ENCODE data around the gene PLEKHG7.
"Not testable (repeated sequence)": the region's sequence is repeated elsewhere in the genome, so short reads cannot be mapped to it uniquely, and the experiment has no call there.

PLEKHG7 gene

DNA sequence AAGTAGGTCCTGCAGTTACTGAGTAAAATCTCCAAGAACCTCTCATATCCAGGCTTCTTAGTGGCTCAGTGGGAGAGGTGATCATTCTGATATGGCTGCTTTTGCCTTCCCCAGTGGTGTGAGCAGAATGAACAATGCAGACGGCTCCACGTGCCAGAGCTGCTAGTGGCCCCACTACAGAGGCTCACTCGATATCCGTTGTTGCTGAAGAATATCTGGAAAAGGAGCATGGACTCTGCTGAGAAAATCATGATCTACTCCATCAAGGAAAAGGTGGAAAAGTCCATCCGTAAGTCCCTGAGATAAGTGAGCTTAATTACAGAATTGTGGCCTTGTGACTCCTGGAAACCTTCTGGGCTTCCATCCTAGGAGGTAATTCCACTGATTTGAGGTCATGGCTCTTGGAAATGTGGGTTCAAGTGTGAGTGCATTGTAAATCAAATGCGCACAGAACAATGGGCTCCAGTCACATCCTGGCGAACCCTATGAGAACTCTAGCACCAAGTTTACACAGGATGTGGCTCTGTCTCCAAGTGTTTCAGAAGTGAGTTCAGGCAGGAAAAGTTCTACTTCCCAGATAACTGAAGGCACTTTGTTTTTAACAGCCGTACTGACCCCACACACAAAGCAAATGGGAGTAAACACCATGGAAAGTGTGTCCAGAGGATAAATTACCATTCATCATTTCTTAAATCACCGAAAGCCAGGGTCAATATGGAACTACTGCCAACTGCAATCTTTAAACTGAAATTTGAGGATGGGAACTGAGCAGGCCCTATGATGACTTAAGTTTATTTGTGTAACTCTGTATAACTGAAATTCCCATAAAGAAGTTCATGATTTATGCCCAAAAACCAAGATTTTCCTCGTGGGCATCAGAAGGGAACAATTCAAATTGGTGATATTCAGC is 51.4 kb downstream of the PLEKHG7 start:
- no peak for DNase-seq (ENCODE audit: low spot score)

DNA sequence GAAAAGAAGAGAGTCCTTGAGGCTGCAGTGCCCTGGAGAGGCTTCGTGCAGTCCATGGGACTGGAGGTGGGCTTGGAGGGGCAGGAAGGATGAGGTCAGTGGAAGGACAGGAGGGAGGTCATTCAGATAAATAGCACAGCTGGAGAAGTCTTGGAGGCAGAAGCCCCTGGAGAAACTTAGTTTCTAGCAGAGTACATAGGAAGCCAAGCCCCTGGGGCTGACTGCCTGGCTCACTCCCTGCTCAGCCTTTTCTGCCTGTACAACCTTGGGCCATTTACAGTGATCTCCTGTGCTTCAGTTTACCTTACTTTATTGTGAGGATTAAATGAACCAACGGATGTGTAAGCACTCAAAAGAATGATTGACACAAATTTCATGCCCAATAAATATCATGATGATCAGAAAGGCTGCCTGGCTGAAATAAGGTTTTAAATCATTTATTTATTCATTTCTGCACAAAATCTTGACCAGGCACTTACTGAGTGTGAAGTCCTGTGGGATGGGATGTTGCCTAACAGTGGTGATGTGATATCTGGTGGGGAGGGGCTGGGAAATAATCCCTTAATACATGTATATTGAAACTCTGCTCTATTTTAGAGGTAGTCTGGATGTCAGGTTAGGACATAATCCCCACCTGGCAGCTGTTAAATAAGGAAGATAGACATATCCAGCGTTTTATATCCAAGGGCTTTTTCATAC is 54.3 kb downstream of the PLEKHG7 start:
- no peak for DNase-seq (ENCODE audit: low spot score)

DNA sequence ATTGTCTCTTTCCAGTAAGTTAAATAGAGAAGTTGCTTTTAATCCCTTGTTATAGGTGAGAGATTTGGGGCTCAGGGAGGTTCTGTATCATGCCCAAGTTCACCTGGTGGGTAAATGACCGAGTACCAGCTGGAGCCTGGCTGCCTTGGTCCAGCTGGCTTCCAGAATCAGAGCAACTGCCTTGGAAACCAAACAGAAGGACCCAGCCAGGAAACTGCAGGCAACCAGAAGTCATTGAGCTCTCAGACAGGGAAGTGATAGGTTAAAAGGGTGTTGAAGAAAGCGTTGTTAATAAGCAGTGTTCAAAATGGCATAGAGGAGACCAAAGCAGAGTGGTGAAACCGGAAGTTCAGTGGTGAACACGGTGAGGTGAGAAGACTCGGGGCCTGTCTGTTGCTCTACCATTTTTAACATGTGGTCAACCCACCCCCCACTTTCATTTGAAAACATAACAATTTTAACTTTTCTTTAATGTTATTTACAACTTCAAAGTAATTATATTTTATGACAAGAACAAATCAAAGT is 54.9 kb downstream of the PLEKHG7 start:
- no peak for DNase-seq (ENCODE audit: low spot score)

DNA sequence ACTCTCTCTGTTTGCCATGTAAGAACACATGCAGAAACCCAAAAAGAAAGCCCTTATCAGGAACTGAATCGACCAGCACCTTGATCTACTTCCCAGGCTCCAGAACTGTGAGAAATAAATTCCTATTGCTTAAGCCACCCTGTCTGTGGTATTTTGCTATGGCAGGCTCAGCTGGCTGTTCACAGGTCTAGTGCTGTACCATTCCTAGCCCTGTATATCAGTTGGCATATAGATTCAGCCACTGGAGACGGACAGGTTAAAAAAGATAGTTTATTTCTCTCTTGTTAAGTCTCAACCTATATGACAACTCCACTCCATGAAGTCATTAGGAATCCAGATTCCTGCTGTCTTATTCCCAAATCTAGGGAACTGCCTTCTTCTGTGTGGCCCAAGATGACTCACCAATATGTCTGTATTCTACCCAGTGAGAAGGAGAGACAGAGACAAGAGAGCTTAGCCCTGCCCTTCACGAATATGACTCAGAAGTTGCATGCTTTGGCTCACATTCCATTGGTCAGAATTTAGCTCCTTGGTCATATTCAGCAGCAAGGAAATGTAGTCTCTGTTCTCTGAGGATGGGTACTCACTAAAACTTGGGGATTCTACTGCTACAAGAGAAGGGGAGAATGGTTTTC is 57.0 kb downstream of the PLEKHG7 start:
- peak; percentile 21 for DNase-seq (ENCODE audit: low spot score)

DNA sequence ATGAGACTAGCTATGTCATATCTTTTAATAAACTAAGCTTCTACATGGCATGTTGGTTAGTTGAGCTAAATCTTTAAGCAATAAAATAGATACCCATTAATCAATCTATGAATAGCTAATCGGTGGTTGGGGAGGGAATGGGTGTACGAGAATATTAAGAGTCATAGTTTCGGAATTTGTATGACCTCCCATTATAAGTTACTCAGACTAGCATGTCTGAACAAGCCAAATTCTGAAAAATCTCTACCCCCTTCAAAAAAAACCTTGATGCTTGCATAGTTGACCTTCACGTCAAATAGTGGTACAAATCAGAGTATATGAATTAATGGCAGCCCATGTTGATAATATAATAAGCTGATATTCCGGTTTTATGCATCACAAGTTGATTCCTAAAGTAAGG is 60.0 kb downstream of the PLEKHG7 start:
- no peak for DNase-seq (ENCODE audit: low spot score)

DNA sequence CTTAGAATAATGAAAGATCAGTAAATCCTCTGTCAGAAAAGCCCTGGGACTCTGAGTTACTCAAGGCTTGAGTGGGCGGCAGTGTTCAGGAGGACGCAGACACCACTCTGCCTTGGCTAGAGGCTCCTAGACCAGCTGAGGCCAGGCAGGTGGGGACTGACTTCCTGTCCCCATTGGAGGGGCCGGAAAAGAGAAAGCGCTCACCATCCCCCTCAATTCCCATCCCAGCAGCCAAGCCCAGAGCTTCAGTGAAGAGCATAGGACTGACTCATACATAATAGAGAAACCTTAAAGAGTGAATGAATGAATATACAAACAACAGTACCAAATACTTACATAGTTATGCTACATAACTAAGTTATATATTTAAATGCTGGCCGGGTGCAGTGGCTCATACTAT is 62.0 kb downstream of the PLEKHG7 start:
- no peak for DNase-seq (ENCODE audit: low spot score)

DNA sequence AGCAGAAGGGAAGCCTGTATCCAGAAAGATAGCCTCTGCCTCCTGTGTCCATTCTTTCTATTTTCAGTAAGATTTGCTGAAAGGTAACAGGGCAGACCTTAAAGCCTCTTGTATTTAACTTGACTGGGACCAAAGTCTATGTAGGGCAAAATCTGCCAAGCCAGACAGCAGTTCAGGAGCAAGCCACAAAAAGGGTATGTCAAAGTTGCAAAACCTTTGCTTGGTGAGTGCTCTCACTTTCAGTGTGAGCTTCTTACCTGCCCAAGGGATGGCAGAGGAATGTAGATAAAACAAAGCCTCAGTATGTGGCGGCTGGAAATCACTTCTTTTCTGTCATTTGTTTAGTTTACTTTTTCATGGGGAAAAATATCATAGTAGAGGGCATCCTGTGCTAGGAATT is 63.1 kb downstream of the PLEKHG7 start:
- no peak for DNase-seq (ENCODE audit: low spot score)

DNA sequence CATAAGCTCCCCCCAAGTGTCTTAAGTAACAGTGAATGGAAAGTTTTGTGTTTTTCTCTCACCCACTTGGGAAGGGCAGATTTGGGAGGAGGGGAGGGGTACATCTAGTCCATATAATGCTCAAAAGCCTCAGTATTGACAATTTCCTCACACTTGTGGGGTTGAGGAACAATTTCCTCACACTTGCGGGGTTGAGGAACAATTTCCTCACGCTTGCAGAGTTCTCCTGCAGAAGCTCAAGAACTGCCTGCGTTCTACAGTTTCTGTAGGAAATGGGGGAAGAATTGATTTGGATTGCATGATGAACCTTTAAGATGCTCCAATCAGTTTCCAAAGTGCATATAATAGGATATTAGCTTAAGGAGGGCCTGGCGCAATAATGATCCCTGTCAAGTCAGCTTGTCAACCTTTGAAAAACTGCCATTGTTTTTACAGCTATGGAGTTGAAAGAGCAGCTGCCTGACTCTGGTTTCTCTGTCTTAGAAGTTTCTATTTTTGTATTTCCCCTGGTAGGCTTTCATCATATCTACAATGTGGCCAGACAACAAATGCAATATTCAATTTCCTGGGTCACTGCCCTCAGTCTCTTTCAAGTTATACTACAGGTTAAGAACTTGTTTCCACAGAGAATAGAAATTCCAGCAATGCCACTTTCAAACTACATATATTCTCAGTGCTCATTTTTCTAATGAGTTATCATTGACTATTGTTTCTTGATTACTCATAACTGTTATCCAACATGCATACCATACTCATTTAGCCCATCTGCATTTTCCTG is 66.5 kb downstream of the PLEKHG7 start:
- no peak for DNase-seq (ENCODE audit: low spot score)

DNA sequence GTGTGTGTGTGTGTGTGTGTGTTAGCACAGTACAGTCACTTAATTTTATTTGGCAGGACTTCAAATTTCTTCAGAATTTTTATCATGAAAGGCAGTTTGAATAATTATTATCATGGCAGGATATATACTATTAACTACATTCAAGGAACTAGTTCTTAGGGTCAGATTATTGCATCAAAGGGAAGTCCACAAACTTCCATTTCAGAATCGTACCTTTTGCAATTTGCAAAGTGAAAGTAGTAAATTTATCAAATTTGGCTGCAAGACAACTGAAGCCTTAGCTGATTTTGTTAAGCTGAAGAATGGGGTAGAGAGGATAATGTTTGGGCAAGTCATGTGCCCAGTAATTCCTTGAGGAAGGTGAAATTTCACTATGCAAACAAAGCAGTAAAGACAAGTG is 68.2 kb downstream of the PLEKHG7 start:
- DNase-seq (ENCODE audit: low spot score) = no peak

DNA sequence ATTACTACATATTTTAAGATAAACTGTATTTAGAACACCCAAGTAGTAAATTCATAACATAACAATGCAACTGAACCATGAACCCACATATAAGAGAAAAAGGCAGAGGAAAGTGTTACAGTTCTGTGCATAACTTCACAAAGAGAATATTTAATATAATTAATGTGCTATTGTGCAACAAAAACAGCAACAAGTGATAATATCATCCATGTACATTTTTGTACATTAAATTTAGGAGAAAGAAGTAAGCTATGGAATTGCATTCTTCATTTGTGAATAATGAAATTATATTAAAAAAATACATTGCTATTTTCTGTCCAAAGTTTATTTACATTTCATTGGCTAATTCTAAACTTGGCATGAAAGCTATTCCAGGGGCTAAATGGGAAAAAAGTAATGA is 72.6 kb downstream of the PLEKHG7 start:
- no peak for DNase-seq (ENCODE audit: low spot score)

DNA sequence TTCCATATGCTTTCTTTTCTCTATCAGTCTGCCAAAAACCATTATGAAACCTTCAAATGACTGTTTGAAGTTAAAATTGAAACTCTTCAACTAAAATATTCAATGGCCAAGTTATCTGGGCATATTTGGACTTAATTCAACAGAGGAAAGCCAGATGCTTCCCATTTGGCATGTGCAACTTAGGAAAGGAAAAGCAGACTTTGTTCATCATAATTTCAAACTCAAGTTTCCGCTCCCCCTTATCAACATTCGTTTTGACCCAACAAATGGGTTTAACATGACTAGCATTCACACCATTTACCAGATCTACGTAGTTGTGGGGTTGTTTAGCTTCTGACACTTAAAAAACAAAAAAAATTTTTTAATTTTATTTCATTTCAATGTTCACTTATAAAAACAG is 75.7 kb downstream of the PLEKHG7 start:
- no peak for DNase-seq (ENCODE audit: low spot score)

DNA sequence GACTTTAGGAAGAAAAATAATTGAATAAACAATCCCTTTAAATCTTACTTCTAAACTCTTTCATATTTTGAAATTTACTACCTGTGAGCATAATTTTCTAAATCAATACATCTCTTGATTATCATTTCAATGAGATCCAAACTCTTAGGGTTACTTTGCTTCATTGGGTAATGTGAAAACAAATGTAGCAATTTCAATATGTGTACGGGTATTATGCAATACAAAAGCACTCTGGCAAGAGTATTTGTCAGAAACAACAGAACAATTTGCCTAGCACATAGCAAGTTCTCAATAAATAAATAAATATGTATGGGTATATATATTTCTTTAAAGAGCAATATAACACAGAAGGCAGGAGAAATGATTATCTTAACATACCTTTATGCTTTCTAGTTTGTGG is 77.1 kb downstream of the PLEKHG7 start:
- no peak for DNase-seq (ENCODE audit: low spot score)

DNA sequence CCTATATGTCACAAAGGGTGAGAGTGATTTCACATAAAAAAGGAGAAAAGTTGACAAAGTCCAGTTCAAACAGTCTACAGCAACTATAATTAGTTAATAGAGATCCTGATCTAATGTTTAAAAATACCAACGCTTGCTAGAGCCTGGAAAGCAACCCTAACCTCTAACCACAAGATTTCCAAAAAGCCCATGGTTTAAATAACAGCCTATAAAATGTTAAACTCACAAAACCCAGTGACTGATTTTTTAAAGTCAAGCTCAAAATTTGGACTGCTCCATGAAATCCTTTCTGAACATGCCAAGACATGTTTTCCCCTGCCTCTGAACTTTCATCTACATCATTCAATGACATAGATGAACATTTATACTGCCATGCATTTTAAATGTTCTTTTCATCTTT is 81.6 kb downstream of the PLEKHG7 start:
- no peak for DNase-seq (ENCODE audit: low spot score)

DNA sequence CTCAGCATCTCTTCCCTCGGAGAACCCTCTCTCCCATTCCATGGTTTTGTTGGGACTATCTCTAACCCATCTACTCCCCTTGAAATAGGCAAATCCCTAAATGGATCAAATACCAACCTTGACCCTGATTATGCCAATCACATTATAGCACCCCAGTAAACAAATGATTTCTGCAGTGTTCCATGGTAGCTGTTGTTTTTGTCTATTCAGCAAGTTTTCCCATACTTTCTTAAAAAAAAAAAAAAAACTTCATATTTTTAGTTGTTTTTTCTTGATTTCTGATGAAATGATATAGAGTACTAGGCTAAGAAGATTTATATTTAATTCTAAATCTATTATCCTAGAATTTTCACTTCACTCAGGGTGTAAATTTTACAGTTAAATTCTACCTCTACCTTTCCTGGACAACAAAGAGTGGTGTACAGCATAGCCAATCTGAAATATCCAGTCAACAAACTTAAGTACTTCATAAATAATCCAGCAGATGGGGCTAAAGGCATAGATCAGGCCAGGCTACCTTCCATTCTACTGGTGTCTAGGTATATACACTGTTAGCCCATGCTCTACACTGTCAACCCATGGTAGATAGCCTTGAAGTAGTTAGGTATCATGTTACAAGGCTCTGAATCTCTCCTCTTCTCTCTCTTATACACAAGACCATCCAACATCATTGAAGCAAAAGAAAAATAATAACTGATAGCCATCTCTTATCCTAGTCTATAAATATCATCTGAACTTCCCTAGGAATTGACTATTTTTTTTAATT is 82.2 kb downstream of the PLEKHG7 start:
- DNase-seq (ENCODE audit: low spot score) = peak; percentile 76

DNA sequence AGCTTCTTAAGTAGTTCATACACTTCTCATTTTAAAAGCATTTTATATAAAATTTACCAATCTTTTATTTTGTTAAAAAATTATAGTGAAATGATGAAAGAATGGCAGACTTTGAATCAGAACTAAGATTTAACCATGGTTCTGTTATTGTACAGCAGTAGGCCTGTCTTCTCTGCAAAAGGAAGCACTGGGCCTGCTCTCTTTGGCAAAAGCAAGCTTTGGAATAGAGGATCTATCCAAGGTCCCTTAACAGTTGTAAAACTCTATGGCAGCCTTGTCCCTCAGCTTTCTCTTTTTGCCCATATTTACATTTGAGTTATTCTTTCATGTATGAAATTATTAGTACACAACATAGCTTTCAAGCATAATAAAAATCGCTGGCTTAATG is 82.8 kb downstream of the PLEKHG7 start:
- DNase-seq (ENCODE audit: low spot score) = no peak

DNA sequence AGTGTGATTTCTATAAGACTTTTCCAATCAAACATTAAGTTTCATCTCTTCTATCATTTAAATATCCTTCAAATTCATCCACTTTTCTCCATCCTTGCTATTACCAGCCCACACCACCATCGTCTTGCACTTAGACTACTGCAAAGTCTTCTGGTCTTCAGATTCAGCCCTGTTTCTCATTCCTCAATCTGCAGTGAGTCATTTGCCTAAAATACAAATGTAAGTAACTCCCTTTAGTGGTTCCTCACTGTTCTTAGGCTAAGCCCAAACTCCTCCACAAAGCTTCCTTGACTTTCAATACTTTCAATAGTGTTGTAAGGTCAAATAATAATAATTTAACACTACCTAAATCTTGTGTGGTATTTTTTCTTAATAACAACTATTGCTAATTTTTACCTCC is 83.3 kb downstream of the PLEKHG7 start:
- no peak for DNase-seq (ENCODE audit: low spot score)

DNA sequence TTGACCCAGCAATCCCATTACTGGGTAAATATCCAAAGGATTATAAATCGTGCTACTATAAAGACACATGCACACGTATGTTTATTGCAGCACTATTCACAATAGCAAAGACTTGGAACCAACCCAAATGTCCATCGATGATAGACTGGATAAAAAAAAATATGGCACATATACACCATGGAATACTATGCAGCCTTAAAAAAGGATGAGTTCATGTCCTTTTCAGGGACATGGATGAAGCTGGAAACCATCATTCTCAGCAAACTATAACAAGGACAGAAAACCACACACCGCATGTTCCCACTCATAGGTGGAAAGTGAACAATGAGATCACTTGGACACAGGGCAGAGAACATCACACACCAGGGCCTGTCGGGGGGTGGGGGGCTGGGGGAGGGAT is 91.6 kb downstream of the PLEKHG7 start:
- not testable (repeated sequence) for DNase-seq (ENCODE audit: low spot score)

DNA sequence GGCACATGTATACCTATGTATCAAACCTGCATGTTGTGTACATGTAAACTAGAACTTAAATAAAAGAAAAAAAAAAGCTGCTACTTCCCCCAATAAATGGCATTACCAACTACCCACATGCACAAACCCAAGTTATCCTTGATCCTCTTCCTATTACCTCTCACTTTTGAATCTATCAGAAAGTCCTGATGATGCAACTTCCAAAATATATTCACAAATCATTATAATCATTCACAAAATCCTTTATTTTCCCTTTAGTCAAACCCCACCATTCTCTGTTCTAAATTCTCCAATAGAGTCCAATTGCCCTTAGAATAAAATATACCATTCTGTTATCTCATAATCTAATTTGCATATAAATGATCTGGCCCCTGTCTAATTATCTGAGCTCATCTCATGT is 92.0 kb downstream of the PLEKHG7 start:
- DNase-seq (ENCODE audit: low spot score) = no peak

DNA sequence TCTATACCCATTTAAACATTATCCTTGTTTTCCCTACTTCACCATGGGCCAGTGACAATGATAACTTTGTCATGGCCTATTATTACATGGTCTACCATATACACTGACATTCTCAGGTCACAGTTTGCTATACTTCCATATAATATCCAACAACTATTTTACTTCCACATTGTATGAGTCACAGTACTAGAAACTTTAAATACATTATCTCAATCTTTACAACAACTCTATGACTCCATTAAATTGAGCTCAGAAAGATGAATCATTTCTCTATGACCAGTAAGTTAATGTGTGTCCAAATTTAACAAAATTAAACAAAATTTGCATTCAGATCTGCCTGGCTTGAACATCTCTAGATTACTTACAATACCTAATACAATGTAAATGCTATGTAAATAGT is 93.9 kb downstream of the PLEKHG7 start:
- DNase-seq (ENCODE audit: low spot score) = no peak

DNA sequence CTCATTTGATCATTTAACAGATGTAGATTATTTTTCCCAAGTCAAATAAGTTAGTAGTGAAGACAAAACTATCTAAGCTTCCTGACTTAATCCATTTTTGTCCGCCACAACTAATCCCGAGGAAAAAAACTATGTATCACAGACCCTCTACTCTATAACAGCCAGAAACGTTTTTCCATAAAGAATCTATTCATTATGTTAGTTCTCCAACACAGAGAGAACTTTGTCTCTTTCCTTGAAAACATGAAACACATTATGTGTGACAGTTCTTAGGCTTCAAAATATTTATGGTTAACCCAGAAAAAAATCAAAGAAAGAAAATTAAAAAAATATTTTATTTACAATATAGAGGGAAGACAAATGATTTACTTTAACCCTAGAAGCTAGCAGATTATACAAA is 100.1 kb downstream of the PLEKHG7 start:
- DNase-seq (ENCODE audit: low spot score) = no peak

DNA sequence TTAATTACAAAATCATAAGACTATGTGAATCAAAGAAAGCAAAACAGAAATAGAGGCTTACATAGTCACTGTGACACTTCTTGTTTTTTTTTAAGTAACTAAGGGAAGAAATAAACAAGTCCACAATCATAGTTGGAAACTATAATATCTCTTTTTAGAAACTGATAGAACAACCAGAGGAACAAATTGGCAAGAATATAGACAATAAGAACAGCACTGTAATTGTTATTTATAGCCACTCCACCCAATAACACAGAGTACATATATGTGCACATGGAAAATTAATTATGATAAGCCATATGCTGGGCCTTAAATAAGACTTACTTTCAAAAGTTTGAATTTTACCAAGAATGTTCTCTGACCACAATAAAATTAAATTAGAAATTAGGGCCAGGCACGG is 101.1 kb downstream of the PLEKHG7 start:
- no peak for DNase-seq (ENCODE audit: low spot score)
